ENCODE data around the gene ZNF770.

DNA sequence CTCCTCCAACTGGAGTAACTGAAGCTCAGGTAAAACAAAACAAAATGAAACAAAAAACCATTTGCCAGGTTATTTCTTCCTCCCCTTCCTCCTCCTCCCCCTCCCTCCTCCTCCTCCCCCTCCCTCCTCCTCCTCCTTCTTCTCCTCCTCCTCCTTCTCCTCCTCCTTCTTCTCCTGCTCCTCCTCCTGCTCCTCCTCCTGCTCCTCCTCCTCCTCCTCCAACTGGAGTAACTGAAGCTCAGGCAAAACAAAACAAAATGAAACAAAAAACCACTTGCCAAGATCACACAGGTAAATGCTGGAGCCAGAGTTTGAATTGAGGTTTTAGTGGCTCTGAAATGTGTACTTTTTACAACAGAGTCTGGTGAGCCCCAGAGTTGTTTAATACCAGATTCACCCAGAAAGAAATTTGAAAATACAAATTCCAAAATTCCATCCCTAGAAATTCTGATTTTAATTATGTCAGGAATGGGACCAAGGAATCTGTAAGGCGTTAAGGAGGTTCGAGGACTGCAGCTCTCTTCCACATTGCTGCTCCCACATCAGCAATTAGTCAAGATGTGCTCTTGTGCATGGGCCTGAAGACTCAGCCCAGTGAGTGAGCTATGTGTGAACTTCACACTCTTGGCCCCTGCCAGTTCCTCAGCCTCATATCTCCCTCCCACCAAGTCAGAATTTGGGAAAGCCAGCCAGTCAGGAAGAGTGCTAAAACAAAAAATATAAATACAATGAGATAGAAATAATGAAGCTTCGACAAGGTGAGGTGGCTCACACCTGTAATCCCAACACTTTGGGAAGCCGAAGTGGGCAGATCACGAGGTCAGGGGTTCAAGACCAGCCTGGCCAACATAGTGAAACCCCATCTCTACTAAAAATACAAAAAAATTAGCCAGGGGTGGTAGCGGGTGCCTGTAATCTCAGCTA lies 31.6 kb upstream of the ZNF770 start:
- no peak for TF ChIP-seq ELF4 (IDR thresholded peaks at IDR 0.05)
- TF ChIP-seq BHLHE40 (IDR thresholded peaks at IDR 0.05; ENCODE audit: borderline replicate concordance): no peak
- no peak for TF ChIP-seq FOXM1 (IDR thresholded peaks at IDR 0.05; ENCODE audit: borderline replicate concordance)
